Choroid plexus epithelial cell (primary cell): ENCODE measurements around the gene UBE2D1.
A peak's percentile ranks its signal among the peaks of the same experiment; 100 is the strongest.

Experiments
- DNase-seq: peaks from one replicate; pipeline ENCODE4 v3.0.0-alpha.2; 2010; ENCODE audit warnings: low read depth
- H3K4me3 ChIP-seq: 2 replicates; pipeline ENCODE4 v1.5.1; 2011; ENCODE audit warnings: low read depth, mild to moderate bottlenecking, control low read depth, low read length, moderate library complexity
- TF ChIP-seq, protein P1 (sequence below): conservative IDR thresholded peaks from 2 replicates; pipeline ENCODE4 v1.5.1; 2011; ENCODE audit warnings: low read depth, mild to moderate bottlenecking, control low read depth, inconsistent platforms, low read length, moderate library complexity

Gene UBE2D1

GRCh38 chr10:58360412-58361004 is 25.7 kb downstream of the UBE2D1 start:
- TF ChIP-seq, protein P1, sequence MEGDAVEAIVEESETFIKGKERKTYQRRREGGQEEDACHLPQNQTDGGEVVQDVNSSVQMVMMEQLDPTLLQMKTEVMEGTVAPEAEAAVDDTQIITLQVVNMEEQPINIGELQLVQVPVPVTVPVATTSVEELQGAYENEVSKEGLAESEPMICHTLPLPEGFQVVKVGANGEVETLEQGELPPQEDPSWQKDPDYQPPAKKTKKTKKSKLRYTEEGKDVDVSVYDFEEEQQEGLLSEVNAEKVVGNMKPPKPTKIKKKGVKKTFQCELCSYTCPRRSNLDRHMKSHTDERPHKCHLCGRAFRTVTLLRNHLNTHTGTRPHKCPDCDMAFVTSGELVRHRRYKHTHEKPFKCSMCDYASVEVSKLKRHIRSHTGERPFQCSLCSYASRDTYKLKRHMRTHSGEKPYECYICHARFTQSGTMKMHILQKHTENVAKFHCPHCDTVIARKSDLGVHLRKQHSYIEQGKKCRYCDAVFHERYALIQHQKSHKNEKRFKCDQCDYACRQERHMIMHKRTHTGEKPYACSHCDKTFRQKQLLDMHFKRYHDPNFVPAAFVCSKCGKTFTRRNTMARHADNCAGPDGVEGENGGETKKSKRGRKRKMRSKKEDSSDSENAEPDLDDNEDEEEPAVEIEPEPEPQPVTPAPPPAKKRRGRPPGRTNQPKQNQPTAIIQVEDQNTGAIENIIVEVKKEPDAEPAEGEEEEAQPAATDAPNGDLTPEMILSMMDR: no peak
- no peak overlapping the region for H3K4me3 ChIP-seq
- no peak for DNase-seq

GRCh38 chr10:58361353-58361752 is 26.5 kb downstream of the UBE2D1 start:
- H3K4me3 ChIP-seq: no peak overlapping the region
- no peak for DNase-seq
- TF ChIP-seq, protein P1: no peak

- peak; percentile 58 for DNase-seq
- no peak overlapping the region for H3K4me3 ChIP-seq
- TF ChIP-seq, protein P1: no peak
These were observed 27.4 kb downstream of the UBE2D1 start for GRCh38 chr10:58362027-58362789.

DNA sequence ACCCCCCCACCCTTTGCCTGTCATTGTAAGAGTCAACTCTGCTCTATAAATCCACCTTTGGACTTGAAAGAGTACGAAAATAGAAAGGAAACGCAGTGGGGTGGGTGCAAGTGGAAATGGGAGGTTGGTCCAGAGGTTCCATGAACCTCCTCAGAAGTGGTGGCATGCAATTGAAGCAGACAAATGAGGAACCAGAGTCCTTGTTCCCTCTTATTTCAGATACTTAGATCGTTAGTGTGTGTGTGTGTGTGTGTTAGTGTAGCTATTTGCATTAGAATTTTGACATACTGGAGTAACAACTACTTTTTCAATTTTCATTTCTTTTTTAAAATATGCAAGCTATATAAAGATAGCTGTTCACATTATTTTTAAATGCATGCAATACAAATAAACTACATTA is 32.3 kb downstream of the UBE2D1 start:
- DNase-seq: no peak
- no peak overlapping the region for H3K4me3 ChIP-seq
- TF ChIP-seq, protein P1: no peak

DNA sequence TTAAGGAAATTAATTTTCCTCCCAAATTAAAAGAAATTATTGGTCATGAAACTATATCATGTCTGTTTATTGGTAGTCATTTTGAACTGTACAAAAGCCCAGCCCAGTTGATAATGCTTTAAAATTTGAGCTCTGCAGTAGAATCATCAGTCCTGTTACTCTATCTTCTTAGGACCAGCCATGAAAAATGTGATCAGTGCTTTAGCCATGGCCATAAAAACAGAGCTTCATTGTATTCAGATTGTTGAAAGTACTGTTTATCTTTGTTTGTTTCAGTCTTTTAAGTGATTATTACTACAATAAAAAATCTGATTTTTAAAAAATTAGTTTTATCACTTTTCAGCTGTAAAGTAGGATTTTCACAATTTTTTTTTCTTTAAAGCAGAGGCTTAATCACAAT is 36.7 kb downstream of the UBE2D1 start:
- H3K4me3 ChIP-seq: no peak overlapping the region
- TF ChIP-seq, protein P1: no peak
- DNase-seq: no peak

- TF ChIP-seq, protein P1: no peak
- H3K4me3 ChIP-seq: no peak overlapping the region
- DNase-seq: no peak
These were observed 38.0 kb downstream of the UBE2D1 start for GRCh38 chr10:58372607-58373441.
